ENCODE measurements around the gene TEAD4. TPM values are rescaled to one million over a fixed set of nuclear protein-coding genes. Genes with fewer than 3 reads are reported as not detected.
A peak's percentile ranks its signal among the peaks of the same experiment; 100 is the strongest.

TEAD4 gene
- total and polyA plus RNA-seq, 2 donors (not counting 1 experiment from before 2014, with no cell fraction given): not detected

- intact Hi-C loops (cut with micrococcal nuclease): loop anchor here (2.0 to 5.0 kb wide), 2 partner anchors 34 to 190 kb away; no protein-coding TSS in a partner anchor
- TF ChIP-seq EZH2 (IDR thresholded peaks at IDR 0.05; ENCODE audit: borderline replicate concordance, insufficient read depth, low read depth, low read length, poor library complexity, severe bottlenecking): no peak
- TF ChIP-seq CTCF (IDR thresholded peaks at IDR 0.05): no peak
- Mint-ChIP-seq H3K9me3 (ENCODE audit: insufficient read depth) (no peaks in the 10 kb centered on the region), H3K4me3 (peak within 1 kb of the TSS; percentile 87), H3K27ac (peak within 1 kb of the TSS; percentile 67), H3K27me3 (peaks cover 10% of the 10 kb centered on the region), H3K4me1 (peaks cover 15% of the 10 kb centered on the region)
- 2% methylated on average over 73 of the region's 95 CpGs for WGBS (ENCODE audit: insufficient coverage)
- POLR2A ChIA-PET: interaction anchor here (0.9 kb wide), 1 partner anchor 34 kb away, joined by 3 read pairs; no protein-coding TSS in a partner anchor
- Histone ChIP-seq H3K36me3 (replicated peaks in 1 of 2; ENCODE audit: control extremely low read depth in 1 of 2, control insufficient read depth in 1 of 2, extremely low read depth in 1 of 2, insufficient read depth in 2 of 2, low read length in 1 of 2) (no peaks in the 10 kb centered on the region), H3K27me3 (replicated peaks in 1 of 4; ENCODE audit: control extremely low read depth in 1 of 4, control insufficient read depth in 3 of 4, insufficient read depth in 4 of 4, low read length in 3 of 4) (peaks cover 0 to 29% (median 13%) of the 10 kb centered on the region in 4 experiments), H3K27ac (ENCODE audit: low read length in 2 of 2) (no peak within 1 kb of the TSS), H3K4me2 (replicated peaks; ENCODE audit: low read depth, low read length, poor library complexity, severe bottlenecking) (peak within 1 kb of the TSS; percentile 100), H2AFZ (ENCODE audit: insufficient read depth, low read depth, low read length, poor library complexity, severe bottlenecking) (peak within 1 kb of the TSS; percentile 92), H4K20me1 (ENCODE audit: control insufficient read depth, insufficient read depth, low read length, poor library complexity, severe bottlenecking) (no peaks in the 10 kb centered on the region), H3K79me2 (ENCODE audit: control insufficient read depth, insufficient read depth, low read length) (no peaks in the 10 kb centered on the region), H3K4me1 (ENCODE audit: control insufficient read depth in 2 of 2, insufficient read depth in 2 of 2, low read length in 2 of 2) (peaks cover 19 to 20% of the 10 kb centered on the region in 2 donors), H3K4me3 (ENCODE audit: control extremely low read depth in 1 of 5, extremely low read depth in 1 of 5, insufficient read depth in 1 of 5, low read depth in 2 of 5, low read length in 4 of 5) (peak within 1 kb of the TSS; percentile 3 to 69 (median 63)), H3K9ac (ENCODE audit: low read length) (peak within 1 kb of the TSS; percentile 80), H3K9me3 (ENCODE audit: control extremely low read depth in 1 of 3, control insufficient read depth in 2 of 3, insufficient read depth in 1 of 3, low read length in 2 of 3) (peaks cover 0 to 6% (median 0%) of the 10 kb centered on the region in 3 donors)
- CTCF ChIA-PET: interaction anchor here (0.6 to 1.5 kb wide), 4 partner anchors 12 to 198 kb away, joined by 3 to 8 read pairs (median 4); no protein-coding TSS in a partner anchor
- ATAC-seq (ENCODE audit: low read depth): peak; percentile 89
- peak; percentile 75 for DNase-seq
These were observed 117.8 kb downstream of the TEAD4 start, which contains the start of gene TSPAN9 for GRCh38 chr12:3076730-3077571. TSPAN9 (plus strand) TSS chr12:3077379; CDS start chr12:3201194, 123,815 bp downstream.

All from B cell (primary cell).